ENCODE measurements around the gene CHMP1B. TPM values are rescaled to one million over a fixed set of nuclear protein-coding genes. Genes with fewer than 3 reads are reported as not detected.
A peak's percentile ranks its signal among the peaks of the same experiment; 100 is the strongest.

The CHMP1B gene
- total RNA-seq, 1 experiment from 2014 or later, result 22.6 TPM

- Histone ChIP-seq H3K36me3 (replicated peaks; ENCODE audit: control insufficient read depth, insufficient read depth, low read length) (no peaks in the 10 kb centered on the region; the same call in 1 of the 2 replicates), H3K27me3 (ENCODE audit: control insufficient read depth, insufficient read depth, low read length) (no peaks in the 10 kb centered on the region), H3K4me3 (ENCODE audit: insufficient read depth, low read depth, low read length) (no peak overlapping the region)
- no peak for DNase-seq
These were observed 20.3 kb downstream of the CHMP1B start for GRCh38 chr18:11871501-11871900.

GRCh38 chr18:11872479-11873136, 21.4 kb downstream of the CHMP1B start:
- peak; percentile 72 for DNase-seq
- H3K36me3 ChIP-seq (replicated peaks; ENCODE audit: control insufficient read depth, insufficient read depth, low read length), result no peaks in the 10 kb centered on the region; the same call in 1 of the 2 replicates
- no peak overlapping the region for H3K4me3 ChIP-seq (ENCODE audit: insufficient read depth, low read depth, low read length)
- H3K27me3 ChIP-seq (ENCODE audit: control insufficient read depth, insufficient read depth, low read length), result no peaks in the 10 kb centered on the region

GRCh38 chr18:11873670-11874340, 22.6 kb downstream of the CHMP1B start:
- DNase-seq, result no peak
- no peaks in the 10 kb centered on the region; the same call in 1 of the 2 replicates for H3K36me3 ChIP-seq (replicated peaks; ENCODE audit: control insufficient read depth, insufficient read depth, low read length)
- H3K27me3 ChIP-seq (ENCODE audit: control insufficient read depth, insufficient read depth, low read length), result no peaks in the 10 kb centered on the region
- no peak overlapping the region for H3K4me3 ChIP-seq (ENCODE audit: insufficient read depth, low read depth, low read length)

GRCh38 chr18:11874676-11875075, 23.5 kb downstream of the CHMP1B start:
- Histone ChIP-seq H3K36me3 (replicated peaks; ENCODE audit: control insufficient read depth, insufficient read depth, low read length) (no peaks in the 10 kb centered on the region; the same call in 1 of the 2 replicates), H3K4me3 (ENCODE audit: insufficient read depth, low read depth, low read length) (no peak overlapping the region), H3K27me3 (ENCODE audit: control insufficient read depth, insufficient read depth, low read length) (no peaks in the 10 kb centered on the region)
- DNase-seq, result no peak

- Histone ChIP-seq H3K27me3 (ENCODE audit: control insufficient read depth, insufficient read depth, low read length) (no peaks in the 10 kb centered on the region), H3K4me3 (ENCODE audit: insufficient read depth, low read depth, low read length) (no peak overlapping the region), H3K36me3 (replicated peaks; ENCODE audit: control insufficient read depth, insufficient read depth, low read length) (no peaks in the 10 kb centered on the region; the same call in 1 of the 2 replicates)
- no peak for DNase-seq
These were observed 26.4 kb downstream of the CHMP1B start for GRCh38 chr18:11877497-11878135.

- peaks cover 1% of the 10 kb centered on the region; the same call in 1 of the 2 replicates for H3K36me3 ChIP-seq (replicated peaks; ENCODE audit: control insufficient read depth, insufficient read depth, low read length)
- H3K4me3 ChIP-seq (ENCODE audit: insufficient read depth, low read depth, low read length), result no peak overlapping the region
- H3K27me3 ChIP-seq (ENCODE audit: control insufficient read depth, insufficient read depth, low read length), result no peaks in the 10 kb centered on the region
- no peak for DNase-seq
These were observed 29.5 kb downstream of the CHMP1B start for GRCh38 chr18:11880586-11881304.

GRCh38 chr18:11882636-11883035, 31.4 kb downstream of the CHMP1B start:
- DNase-seq, result no peak
- no peak overlapping the region for H3K4me3 ChIP-seq (ENCODE audit: insufficient read depth, low read depth, low read length)
- H3K27me3 ChIP-seq (ENCODE audit: control insufficient read depth, insufficient read depth, low read length), result no peaks in the 10 kb centered on the region
- peaks cover 1% of the 10 kb centered on the region for H3K36me3 ChIP-seq (replicated peaks; ENCODE audit: control insufficient read depth, insufficient read depth, low read length)

GRCh38 chr18:11883153-11883552, 31.9 kb downstream of the CHMP1B start:
- H3K27me3 ChIP-seq (ENCODE audit: control insufficient read depth, insufficient read depth, low read length), result no peaks in the 10 kb centered on the region
- no peak overlapping the region for H3K4me3 ChIP-seq (ENCODE audit: insufficient read depth, low read depth, low read length)
- no peak for DNase-seq
- H3K36me3 ChIP-seq (replicated peaks; ENCODE audit: control insufficient read depth, insufficient read depth, low read length), result peaks cover 3% of the 10 kb centered on the region

GRCh38 chr18:11884396-11885030, 33.3 kb downstream of the CHMP1B start:
- H3K36me3 ChIP-seq (replicated peaks; ENCODE audit: control insufficient read depth, insufficient read depth, low read length), result peaks cover 3% of the 10 kb centered on the region
- H3K27me3 ChIP-seq (ENCODE audit: control insufficient read depth, insufficient read depth, low read length), result no peaks in the 10 kb centered on the region
- no peak overlapping the region for H3K4me3 ChIP-seq (ENCODE audit: insufficient read depth, low read depth, low read length)
- DNase-seq, result no peak

- Histone ChIP-seq H3K27me3 (ENCODE audit: control insufficient read depth, insufficient read depth, low read length) (no peaks in the 10 kb centered on the region), H3K4me3 (ENCODE audit: insufficient read depth, low read depth, low read length) (no peak overlapping the region), H3K36me3 (replicated peaks; ENCODE audit: control insufficient read depth, insufficient read depth, low read length) (peaks cover 3% of the 10 kb centered on the region)
These were observed 34.2 kb downstream of the CHMP1B start for GRCh38 chr18:11885278-11885947.

GRCh38 chr18:11886577-11887110, 35.4 kb downstream of the CHMP1B start:
- Histone ChIP-seq H3K4me3 (ENCODE audit: insufficient read depth, low read depth, low read length) (no peak overlapping the region), H3K27me3 (ENCODE audit: control insufficient read depth, insufficient read depth, low read length) (no peaks in the 10 kb centered on the region), H3K36me3 (replicated peaks; ENCODE audit: control insufficient read depth, insufficient read depth, low read length) (peaks cover 3% of the 10 kb centered on the region)
- DNase-seq, result peak; percentile 73

More at GRCh38 chr18:11885278-11885947, 34.2 kb downstream of the CHMP1B start:
- DNase-seq, result no peak

GRCh38 chr18:11887328-11888128, 36.3 kb downstream of the CHMP1B start:
- Histone ChIP-seq H3K4me3 (ENCODE audit: insufficient read depth, low read depth, low read length) (no peak overlapping the region), H3K27me3 (ENCODE audit: control insufficient read depth, insufficient read depth, low read length) (no peaks in the 10 kb centered on the region), H3K36me3 (replicated peaks; ENCODE audit: control insufficient read depth, insufficient read depth, low read length) (peaks cover 3% of the 10 kb centered on the region)
- DNase-seq, result no peak

- Histone ChIP-seq H3K27me3 (ENCODE audit: control insufficient read depth, insufficient read depth, low read length) (no peaks in the 10 kb centered on the region), H3K4me3 (ENCODE audit: insufficient read depth, low read depth, low read length) (no peak overlapping the region), H3K36me3 (replicated peaks; ENCODE audit: control insufficient read depth, insufficient read depth, low read length) (peaks cover 5% of the 10 kb centered on the region)
- DNase-seq, result no peak
These were observed 37.5 kb downstream of the CHMP1B start for GRCh38 chr18:11888726-11889125.

Measured in H7 (cell line).